ENCODE measurements around the gene MARS1. TPM values are rescaled to one million over a fixed set of nuclear protein-coding genes. Genes with fewer than 3 reads are reported as not detected.

MARS1 gene
- total RNA-seq, 1 donor from 2014 or later, result 73.1 TPM

GRCh38 chr12:57451233-57451778 is 36.6 kb upstream of the MARS1 start:
- Histone ChIP-seq H3K9me3 (replicated peaks) (no peaks in the 10 kb centered on the region), H3K27me3 (ENCODE audit: low read depth) (no peaks in the 10 kb centered on the region), H3K4me1 (peaks cover 18% of the 10 kb centered on the region), H3K27ac (replicated peaks) (peak overlapping the region; percentile 91), H3K4me3 (no peak overlapping the region), H3K36me3 (no peaks in the 10 kb centered on the region)
- TF ChIP-seq, protein P1, sequence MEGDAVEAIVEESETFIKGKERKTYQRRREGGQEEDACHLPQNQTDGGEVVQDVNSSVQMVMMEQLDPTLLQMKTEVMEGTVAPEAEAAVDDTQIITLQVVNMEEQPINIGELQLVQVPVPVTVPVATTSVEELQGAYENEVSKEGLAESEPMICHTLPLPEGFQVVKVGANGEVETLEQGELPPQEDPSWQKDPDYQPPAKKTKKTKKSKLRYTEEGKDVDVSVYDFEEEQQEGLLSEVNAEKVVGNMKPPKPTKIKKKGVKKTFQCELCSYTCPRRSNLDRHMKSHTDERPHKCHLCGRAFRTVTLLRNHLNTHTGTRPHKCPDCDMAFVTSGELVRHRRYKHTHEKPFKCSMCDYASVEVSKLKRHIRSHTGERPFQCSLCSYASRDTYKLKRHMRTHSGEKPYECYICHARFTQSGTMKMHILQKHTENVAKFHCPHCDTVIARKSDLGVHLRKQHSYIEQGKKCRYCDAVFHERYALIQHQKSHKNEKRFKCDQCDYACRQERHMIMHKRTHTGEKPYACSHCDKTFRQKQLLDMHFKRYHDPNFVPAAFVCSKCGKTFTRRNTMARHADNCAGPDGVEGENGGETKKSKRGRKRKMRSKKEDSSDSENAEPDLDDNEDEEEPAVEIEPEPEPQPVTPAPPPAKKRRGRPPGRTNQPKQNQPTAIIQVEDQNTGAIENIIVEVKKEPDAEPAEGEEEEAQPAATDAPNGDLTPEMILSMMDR (IDR thresholded peaks at IDR 0.05; ENCODE audit: borderline replicate concordance), result no peak
- intact Hi-C loops (cut with micrococcal nuclease), result no loop called here
- no peak for DNase-seq

GRCh38 chr12:57452181-57452936 is 35.5 kb upstream of the MARS1 start:
- H3K4me1 ChIP-seq, result peaks cover 18% of the 10 kb centered on the region
- H3K27ac ChIP-seq (replicated peaks), result peak overlapping the region; percentile 91
- H3K9me3 ChIP-seq (replicated peaks), result no peaks in the 10 kb centered on the region
- H3K4me3 ChIP-seq, result peak overlapping the region; percentile 45
- TF ChIP-seq, protein P1 (IDR thresholded peaks at IDR 0.05; ENCODE audit: borderline replicate concordance), result no peak
- no peaks in the 10 kb centered on the region for H3K27me3 ChIP-seq (ENCODE audit: low read depth)
- intact Hi-C loops (cut with micrococcal nuclease), result no loop called here
- H3K36me3 ChIP-seq, result no peaks in the 10 kb centered on the region
- DNase-seq, result peak; percentile 38

DNA sequence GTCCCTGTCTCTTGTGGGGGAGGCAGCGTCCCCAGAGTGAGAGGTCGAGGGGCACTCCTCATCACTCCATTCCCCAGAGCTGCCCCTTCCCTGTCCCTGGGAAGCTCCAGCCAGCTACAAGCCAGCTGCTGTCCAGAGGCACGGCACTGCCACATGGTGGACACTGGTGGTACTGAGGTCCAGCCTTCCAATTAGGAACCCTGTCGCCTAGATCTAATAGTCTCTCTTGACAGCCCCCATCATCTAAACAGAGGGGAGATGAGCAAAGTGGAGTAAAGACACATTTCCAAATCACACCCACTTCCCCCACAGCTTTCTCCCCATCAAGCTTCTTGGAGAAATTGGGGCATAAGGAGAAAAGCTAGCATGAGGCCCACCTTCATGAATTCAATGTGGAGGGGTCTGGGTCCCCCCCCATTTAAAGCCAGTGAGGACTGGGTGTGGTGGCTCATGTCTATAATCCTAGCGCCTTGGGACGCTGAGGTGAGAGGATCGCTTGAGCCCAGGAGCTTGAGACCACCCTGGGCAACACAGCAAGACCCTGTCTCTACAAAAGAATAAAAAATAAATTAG is 34.8 kb upstream of the MARS1 start:
- Histone ChIP-seq H3K4me3 (peak overlapping the region; percentile 45), H3K4me1 (peaks cover 18% of the 10 kb centered on the region), H3K27ac (replicated peaks) (peak overlapping the region; percentile 91), H3K9me3 (replicated peaks) (no peaks in the 10 kb centered on the region), H3K27me3 (ENCODE audit: low read depth) (no peaks in the 10 kb centered on the region), H3K36me3 (no peaks in the 10 kb centered on the region)
- TF ChIP-seq, protein P1 (IDR thresholded peaks at IDR 0.05; ENCODE audit: borderline replicate concordance), result peak; percentile 96
- DNase-seq, result peak; percentile 80
- intact Hi-C loops (cut with micrococcal nuclease), result no loop called here

DNA sequence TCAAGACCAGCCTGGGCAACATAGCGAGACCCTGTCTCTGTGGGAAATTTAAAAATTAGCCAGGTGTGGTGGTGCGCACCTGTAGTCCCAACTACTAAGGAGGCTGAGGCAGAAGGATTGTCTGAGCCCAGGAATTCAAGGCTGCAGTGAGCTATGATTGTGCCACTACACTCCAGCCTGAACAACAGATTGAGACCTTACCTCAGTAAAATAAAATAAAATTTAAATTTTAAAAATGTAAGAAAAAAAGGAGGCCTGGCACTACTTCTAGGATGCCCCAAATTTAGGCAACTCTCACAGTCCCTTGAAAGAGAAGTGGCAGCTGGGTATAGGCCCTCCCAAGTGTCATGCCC is 33.7 kb upstream of the MARS1 start:
- TF ChIP-seq, protein P1 (IDR thresholded peaks at IDR 0.05; ENCODE audit: borderline replicate concordance), result no peak
- Histone ChIP-seq H3K4me3 (no peak overlapping the region), H3K27ac (replicated peaks) (no peak overlapping the region), H3K4me1 (peaks cover 27% of the 10 kb centered on the region), H3K27me3 (ENCODE audit: low read depth) (no peaks in the 10 kb centered on the region), H3K9me3 (replicated peaks) (no peaks in the 10 kb centered on the region), H3K36me3 (no peaks in the 10 kb centered on the region)
- intact Hi-C loops (cut with micrococcal nuclease), result no loop called here
- no peak for DNase-seq

GRCh38 chr12:57454566-57455373 is 33.1 kb upstream of the MARS1 start, which contains the start of gene INHBE:
TSS of gene INHBE (plus strand) at chr12:57455307. CDS start at chr12:57455537, 230 bp downstream.
- H3K4me3 ChIP-seq, result no peak within 1 kb of the TSS
- no peaks in the 10 kb centered on the region for H3K9me3 ChIP-seq (replicated peaks)
- TF ChIP-seq, protein P1 (IDR thresholded peaks at IDR 0.05; ENCODE audit: borderline replicate concordance), result no peak
- peaks cover 33% of the 10 kb centered on the region for H3K4me1 ChIP-seq
- intact Hi-C loops (cut with micrococcal nuclease), result loop anchor here (5.0 kb wide), 1 partner anchor 152 kb away; no protein-coding TSS in a partner anchor
- H3K27ac ChIP-seq (replicated peaks), result no peak within 1 kb of the TSS
- no peak for DNase-seq
- no peaks in the 10 kb centered on the region for H3K27me3 ChIP-seq (ENCODE audit: low read depth)
- no peaks in the 10 kb centered on the region for H3K36me3 ChIP-seq

All from left ventricle myocardium inferior (tissue), 1 donor.